Neuron (in vitro differentiated cells): ENCODE results near the gene ZNF423.

ENCODE experiments used
- H2AFZ ChIP-seq: one replicate; pipeline ENCODE4 v1.6.1; 2013; ENCODE audit warnings: low read depth, mild to moderate bottlenecking, inconsistent platforms, low read length, moderate library complexity
- H3K27me3 ChIP-seq: one replicate; pipeline ENCODE4 v1.6.1; 2013; ENCODE audit warnings: low read length; ENCODE audit not compliant: insufficient read depth
- H3K36me3 ChIP-seq: one replicate; pipeline ENCODE4 v1.6.1; 2013; ENCODE audit warnings: low read length; ENCODE audit not compliant: insufficient read depth
- H3K4me1 ChIP-seq: one replicate; pipeline ENCODE4 v1.6.1; 2013; ENCODE audit warnings: low read length; ENCODE audit not compliant: insufficient read depth
- H3K4me3 ChIP-seq: 2 replicates; pipeline ENCODE4 v1.5.1; 2013; ENCODE audit warnings: mild to moderate bottlenecking, low read length, moderate library complexity
- H3K9me3 ChIP-seq: one replicate; pipeline ENCODE4 v1.6.1; 2013; ENCODE audit warnings: low read length

Gene ZNF423

DNA sequence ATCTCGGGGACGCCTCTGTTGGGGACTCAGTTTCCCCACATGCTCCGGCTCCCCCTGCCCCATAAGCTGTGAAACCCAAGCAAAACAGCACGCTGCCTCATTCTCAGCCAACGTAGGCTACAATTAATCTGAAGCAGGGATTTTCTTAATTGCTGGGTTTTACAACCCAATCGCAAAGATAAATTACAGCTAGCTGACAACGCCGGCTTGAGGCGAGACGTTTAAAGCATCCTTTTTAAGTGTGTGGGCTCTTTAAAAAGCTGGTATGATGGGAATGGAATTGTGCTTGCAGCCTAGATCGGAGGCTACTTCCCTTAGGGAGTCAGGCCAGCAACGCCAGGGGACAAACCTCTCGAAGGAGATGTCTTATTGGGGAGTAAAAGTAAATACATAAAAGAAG, 185.3 kb downstream of the ZNF423 start:
- no peak overlapping the region for H3K4me3 ChIP-seq
- no peaks in the 10 kb centered on the region for H3K9me3 ChIP-seq
- H3K36me3 ChIP-seq = no peaks in the 10 kb centered on the region
- no peak overlapping the region for H2AFZ ChIP-seq
- H3K27me3 ChIP-seq = no peaks in the 10 kb centered on the region
- H3K4me1 ChIP-seq = peaks cover 17% of the 10 kb centered on the region

DNA sequence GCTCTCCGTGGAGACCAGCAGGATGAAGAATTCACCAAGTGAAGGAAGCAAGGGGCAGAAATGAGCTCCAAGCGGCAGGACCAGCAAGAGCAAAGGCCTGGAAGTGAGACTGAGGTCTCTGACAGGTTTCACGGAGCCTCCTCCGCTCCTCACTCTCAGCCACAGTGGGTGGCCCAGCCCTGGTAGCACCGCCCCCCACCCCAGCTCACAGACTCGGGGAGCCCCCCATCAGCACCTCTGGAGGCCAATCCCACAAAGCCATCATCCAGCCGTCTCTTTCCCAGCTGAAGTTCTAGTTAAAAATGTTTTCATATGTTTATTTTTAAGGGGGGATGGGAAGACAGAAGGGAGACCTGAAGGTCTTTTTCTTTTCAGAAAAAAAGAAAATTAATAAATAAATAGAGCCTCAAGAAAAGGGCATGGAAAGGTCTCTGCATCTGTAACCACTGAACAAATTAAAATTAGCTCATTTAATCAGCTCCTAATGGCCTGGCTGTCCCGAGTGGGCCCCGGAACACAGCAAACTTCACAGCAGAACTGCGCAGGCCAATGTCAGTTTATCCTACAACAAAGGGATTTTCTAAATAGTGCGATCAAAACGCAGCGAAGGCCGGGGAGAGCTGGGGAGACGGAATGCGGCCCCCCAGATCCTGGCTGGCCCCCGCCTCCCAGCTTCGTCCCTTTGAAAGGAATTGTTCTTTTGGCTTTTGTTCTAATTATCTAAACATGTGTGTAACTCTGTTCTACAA, 190.3 kb downstream of the ZNF423 start:
- Histone ChIP-seq H3K4me3 (no peak overlapping the region), H3K36me3 (no peaks in the 10 kb centered on the region), H3K9me3 (no peaks in the 10 kb centered on the region), H3K4me1 (peaks cover 24% of the 10 kb centered on the region), H3K27me3 (no peaks in the 10 kb centered on the region), H2AFZ (no peak overlapping the region)

GRCh38 chr16:49664221-49665215, 191.4 kb downstream of the ZNF423 start:
- Histone ChIP-seq H3K27me3 (no peaks in the 10 kb centered on the region), H3K36me3 (no peaks in the 10 kb centered on the region), H3K9me3 (no peaks in the 10 kb centered on the region), H2AFZ (no peak overlapping the region), H3K4me1 (peaks cover 27% of the 10 kb centered on the region), H3K4me3 (no peak overlapping the region)

DNA sequence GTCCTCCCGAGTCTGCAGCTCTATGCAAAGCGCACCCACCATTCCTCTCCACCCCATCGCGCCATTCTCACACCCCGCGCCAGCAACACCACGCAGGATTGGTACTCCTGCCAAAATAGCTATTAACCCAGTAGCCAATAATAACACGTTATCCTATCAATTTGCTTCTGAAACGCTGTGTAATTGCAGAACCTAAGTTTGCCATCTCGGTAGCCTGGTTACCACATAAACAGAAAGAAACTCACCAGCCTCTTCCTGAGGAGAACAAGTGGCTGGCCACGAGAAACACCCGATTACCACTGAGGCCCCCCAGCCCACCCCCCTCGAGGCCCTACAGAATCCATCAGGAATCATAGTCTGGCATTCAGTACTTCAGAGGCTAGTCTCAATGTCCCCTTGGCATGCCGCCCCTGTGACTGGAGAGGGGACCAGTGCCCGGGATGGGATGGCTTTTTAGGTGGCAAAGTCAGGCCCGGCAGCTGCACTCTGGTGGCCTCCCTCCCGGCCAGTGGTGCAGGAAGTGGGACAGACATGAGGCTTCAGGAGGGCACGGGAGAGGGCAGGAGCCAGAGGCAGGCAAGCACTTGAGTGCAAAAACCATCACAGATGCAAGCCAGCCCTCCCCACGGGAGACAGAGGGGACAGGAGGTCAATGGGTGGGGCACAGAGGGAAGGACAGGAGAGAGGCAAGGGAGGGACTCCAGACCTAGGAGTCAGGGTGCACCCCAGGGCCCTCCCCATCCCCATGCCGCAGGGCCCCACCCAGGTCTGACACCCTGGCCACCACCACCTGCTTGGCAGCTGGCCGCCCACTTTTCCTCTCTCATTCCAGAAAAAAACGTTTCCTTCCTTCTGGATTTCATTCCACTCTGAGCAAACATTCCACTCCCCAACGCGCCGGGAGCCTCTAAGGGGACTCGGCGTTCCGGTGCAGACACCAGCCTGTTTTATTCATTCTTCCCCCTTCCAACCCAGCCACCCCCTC, 192.5 kb downstream of the ZNF423 start:
- Histone ChIP-seq H3K36me3 (no peaks in the 10 kb centered on the region), H2AFZ (no peak overlapping the region), H3K9me3 (no peaks in the 10 kb centered on the region), H3K4me1 (peaks cover 27% of the 10 kb centered on the region), H3K4me3 (no peak overlapping the region), H3K27me3 (no peaks in the 10 kb centered on the region)

DNA sequence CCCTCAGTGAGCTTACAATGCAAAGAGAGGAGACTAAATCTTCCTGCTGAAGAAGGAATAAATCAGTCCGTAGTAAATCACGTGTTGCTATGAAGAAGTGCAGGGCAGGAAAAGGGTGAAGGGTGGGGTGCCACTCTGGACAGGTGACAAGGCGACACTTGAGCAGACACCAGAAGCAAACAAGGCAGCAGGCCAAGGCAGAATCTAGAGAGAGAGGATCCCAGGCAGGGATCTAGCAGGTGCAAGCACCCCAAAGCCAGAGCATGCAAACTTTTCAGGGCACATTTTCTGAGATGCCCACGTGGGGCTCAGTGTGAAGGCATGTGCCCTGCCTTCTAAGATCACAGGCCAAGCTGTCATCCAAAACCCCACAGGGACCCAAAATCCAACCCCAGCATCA, 193.3 kb downstream of the ZNF423 start:
- H3K4me3 ChIP-seq = no peak overlapping the region
- peaks cover 27% of the 10 kb centered on the region for H3K4me1 ChIP-seq
- no peak overlapping the region for H2AFZ ChIP-seq
- H3K27me3 ChIP-seq = no peaks in the 10 kb centered on the region
- H3K36me3 ChIP-seq = no peaks in the 10 kb centered on the region
- no peaks in the 10 kb centered on the region for H3K9me3 ChIP-seq

DNA sequence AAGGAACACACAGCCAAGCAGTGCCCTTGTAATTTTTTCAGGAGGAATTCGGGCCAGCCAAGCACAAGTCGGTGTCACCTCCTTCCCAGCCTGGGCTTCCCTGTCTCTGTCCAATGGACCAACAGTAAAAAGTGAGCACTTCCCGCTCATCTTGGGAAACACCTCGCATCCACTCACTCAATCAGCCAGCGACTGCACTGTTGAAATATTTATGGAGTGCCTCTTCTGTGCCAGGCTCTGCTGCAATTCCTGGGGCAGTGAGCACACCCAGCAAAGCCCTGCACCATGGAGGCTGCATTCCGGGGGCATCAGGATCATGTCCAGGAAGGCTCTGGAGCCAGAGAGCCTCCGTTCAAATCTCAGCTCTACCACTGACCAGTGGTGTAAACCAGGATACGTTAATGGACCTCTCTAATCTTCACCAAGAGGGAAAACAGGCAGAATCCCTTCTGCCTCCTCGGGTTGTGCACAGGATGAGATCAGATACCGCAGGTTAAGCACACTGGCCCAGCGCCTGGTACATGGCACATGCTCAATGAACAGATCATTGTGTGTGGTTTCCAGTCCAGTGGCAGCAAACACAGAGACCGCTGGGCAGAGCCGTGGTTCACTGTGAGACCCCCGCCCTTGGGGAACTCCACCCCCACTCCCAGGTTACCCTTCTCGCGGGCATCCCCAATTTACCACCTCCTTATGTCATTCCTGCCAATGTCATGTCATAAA, 194.3 kb downstream of the ZNF423 start:
- no peak overlapping the region for H3K4me3 ChIP-seq
- H2AFZ ChIP-seq = no peak overlapping the region
- peaks cover 22% of the 10 kb centered on the region for H3K4me1 ChIP-seq
- no peaks in the 10 kb centered on the region for H3K9me3 ChIP-seq
- no peaks in the 10 kb centered on the region for H3K36me3 ChIP-seq
- H3K27me3 ChIP-seq = no peaks in the 10 kb centered on the region

DNA sequence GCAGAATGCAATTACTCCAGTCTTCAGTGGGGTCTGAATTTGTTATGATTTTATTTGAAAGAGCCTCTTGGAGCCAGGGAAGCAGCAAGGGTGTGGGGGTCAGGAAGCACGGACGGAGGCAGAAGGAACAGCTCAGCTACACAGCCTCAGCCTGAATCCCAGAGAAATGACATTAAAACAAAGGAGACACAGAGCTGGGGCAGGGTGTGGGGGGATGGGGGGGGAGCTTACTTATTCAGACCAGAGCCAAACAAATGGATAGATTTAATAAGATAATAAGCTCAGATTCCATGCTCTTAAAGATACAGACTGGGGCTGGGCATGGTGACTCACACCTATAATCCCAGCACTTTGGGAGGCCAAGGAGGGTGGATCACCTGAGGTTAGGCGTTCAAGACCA, 195.3 kb downstream of the ZNF423 start:
- H3K36me3 ChIP-seq = no peaks in the 10 kb centered on the region
- H2AFZ ChIP-seq = no peak overlapping the region
- no peak overlapping the region for H3K4me3 ChIP-seq
- H3K9me3 ChIP-seq = no peaks in the 10 kb centered on the region
- no peaks in the 10 kb centered on the region for H3K27me3 ChIP-seq
- peaks cover 12% of the 10 kb centered on the region for H3K4me1 ChIP-seq

GRCh38 chr16:49659356-49659755, 196.6 kb downstream of the ZNF423 start:
- H3K36me3 ChIP-seq = no peaks in the 10 kb centered on the region
- peaks cover 5% of the 10 kb centered on the region for H3K4me1 ChIP-seq
- no peaks in the 10 kb centered on the region for H3K9me3 ChIP-seq
- H2AFZ ChIP-seq = no peak overlapping the region
- no peaks in the 10 kb centered on the region for H3K27me3 ChIP-seq
- H3K4me3 ChIP-seq = no peak overlapping the region

DNA sequence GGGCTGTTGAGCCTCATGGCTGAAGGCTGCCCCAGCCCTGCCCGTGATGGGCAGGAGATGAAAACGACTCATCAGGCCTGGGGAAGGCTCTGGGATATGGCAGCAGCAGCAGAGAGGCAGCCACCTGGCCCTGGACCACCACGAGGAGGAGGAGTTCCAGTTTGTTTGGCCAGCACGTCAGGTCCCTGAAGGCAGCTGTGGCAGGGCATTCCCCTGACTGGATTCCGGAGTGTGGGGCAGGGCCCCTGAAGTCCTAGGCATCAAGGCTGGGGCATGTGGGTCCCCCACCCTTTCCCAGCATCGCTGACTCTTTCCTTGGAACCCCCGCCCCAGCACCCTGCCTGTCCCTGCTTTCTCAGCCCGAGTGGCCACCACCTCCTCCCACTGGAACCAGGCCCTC, 197.4 kb downstream of the ZNF423 start:
- no peaks in the 10 kb centered on the region for H3K36me3 ChIP-seq
- no peaks in the 10 kb centered on the region for H3K27me3 ChIP-seq

DNA sequence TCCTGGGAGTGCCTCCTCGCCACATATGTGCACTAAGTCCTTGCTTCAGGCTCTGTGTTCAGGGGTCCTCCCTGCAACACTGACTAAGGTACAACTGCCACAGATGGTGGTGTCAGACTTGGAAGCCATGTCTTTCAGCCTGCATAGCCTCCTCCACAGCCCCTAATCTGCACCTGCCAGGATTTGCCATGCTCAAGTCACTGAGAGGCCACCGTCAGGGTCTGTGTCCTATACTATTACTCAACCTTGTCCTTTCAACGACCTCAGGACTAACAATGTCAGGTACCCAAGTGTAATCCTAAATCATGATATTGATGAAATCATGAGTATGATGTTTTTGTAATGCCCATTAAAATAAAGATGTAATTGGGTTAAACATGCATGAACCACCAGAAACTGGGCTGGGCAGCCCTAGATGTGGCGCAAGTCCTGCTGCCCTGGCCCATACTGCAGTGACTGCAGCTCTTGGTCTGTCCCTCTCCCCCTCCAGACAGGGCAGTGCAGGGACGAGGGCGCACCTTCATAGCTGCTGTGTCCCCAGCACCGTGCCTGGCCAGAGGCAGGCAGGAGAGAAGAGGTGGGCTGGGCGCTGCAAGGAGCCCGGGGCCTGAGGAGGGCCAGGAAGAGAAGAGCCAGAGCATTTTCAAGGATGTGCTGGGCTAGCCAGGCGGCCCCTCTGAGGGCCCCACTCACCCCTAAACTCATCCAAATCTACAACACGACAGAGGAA, 198.0 kb downstream of the ZNF423 start:
- H2AFZ ChIP-seq = no peak overlapping the region
- H3K4me3 ChIP-seq = no peak overlapping the region
- H3K9me3 ChIP-seq = no peaks in the 10 kb centered on the region
- no peaks in the 10 kb centered on the region for H3K27me3 ChIP-seq
- no peaks in the 10 kb centered on the region for H3K36me3 ChIP-seq
- H3K4me1 ChIP-seq = peaks cover 8% of the 10 kb centered on the region

More for the DNA sequence above, 197.4 kb downstream of the ZNF423 start:
- Histone ChIP-seq H3K4me1 (peaks cover 6% of the 10 kb centered on the region), H2AFZ (no peak overlapping the region), H3K9me3 (no peaks in the 10 kb centered on the region), H3K4me3 (no peak overlapping the region)

GRCh38 chr16:49654425-49654824, 201.5 kb downstream of the ZNF423 start:
- Histone ChIP-seq H3K27me3 (no peaks in the 10 kb centered on the region), H3K9me3 (no peaks in the 10 kb centered on the region), H2AFZ (no peak overlapping the region), H3K36me3 (no peaks in the 10 kb centered on the region), H3K4me3 (no peak overlapping the region), H3K4me1 (peaks cover 3% of the 10 kb centered on the region)
